ENCODE results near the gene ARHGAP36.

DNA sequence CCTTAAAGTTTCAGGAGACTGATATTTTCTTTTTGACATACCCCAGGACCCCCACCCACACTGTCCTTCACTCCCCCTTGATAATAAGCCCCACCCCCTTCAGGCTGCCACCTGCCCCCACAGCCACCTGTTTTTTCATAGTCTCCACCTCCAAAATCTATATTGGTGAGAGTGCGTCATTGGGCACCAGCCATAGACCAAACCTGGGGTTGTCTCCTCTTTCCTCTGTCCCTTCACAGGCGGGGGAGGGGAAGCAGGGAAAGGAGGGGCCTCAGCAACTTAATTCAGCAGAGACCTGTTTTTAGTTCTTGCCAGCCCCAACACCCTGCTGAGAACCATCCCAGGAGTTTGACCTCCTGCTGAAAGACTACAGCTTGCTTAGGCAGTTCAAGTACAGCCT, 1.1 kb downstream of the ARHGAP36 start:
- TF ChIP-seq, protein P1, sequence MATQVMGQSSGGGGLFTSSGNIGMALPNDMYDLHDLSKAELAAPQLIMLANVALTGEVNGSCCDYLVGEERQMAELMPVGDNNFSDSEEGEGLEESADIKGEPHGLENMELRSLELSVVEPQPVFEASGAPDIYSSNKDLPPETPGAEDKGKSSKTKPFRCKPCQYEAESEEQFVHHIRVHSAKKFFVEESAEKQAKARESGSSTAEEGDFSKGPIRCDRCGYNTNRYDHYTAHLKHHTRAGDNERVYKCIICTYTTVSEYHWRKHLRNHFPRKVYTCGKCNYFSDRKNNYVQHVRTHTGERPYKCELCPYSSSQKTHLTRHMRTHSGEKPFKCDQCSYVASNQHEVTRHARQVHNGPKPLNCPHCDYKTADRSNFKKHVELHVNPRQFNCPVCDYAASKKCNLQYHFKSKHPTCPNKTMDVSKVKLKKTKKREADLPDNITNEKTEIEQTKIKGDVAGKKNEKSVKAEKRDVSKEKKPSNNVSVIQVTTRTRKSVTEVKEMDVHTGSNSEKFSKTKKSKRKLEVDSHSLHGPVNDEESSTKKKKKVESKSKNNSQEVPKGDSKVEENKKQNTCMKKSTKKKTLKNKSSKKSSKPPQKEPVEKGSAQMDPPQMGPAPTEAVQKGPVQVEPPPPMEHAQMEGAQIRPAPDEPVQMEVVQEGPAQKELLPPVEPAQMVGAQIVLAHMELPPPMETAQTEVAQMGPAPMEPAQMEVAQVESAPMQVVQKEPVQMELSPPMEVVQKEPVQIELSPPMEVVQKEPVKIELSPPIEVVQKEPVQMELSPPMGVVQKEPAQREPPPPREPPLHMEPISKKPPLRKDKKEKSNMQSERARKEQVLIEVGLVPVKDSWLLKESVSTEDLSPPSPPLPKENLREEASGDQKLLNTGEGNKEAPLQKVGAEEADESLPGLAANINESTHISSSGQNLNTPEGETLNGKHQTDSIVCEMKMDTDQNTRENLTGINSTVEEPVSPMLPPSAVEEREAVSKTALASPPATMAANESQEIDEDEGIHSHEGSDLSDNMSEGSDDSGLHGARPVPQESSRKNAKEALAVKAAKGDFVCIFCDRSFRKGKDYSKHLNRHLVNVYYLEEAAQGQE (IDR thresholded peaks at IDR 0.05; ENCODE audit: borderline replicate concordance): no peak
- TF ChIP-seq, protein P2, sequence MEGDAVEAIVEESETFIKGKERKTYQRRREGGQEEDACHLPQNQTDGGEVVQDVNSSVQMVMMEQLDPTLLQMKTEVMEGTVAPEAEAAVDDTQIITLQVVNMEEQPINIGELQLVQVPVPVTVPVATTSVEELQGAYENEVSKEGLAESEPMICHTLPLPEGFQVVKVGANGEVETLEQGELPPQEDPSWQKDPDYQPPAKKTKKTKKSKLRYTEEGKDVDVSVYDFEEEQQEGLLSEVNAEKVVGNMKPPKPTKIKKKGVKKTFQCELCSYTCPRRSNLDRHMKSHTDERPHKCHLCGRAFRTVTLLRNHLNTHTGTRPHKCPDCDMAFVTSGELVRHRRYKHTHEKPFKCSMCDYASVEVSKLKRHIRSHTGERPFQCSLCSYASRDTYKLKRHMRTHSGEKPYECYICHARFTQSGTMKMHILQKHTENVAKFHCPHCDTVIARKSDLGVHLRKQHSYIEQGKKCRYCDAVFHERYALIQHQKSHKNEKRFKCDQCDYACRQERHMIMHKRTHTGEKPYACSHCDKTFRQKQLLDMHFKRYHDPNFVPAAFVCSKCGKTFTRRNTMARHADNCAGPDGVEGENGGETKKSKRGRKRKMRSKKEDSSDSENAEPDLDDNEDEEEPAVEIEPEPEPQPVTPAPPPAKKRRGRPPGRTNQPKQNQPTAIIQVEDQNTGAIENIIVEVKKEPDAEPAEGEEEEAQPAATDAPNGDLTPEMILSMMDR (IDR thresholded peaks at IDR 0.05; ENCODE audit: poor library complexity, severe bottlenecking): no peak
- no peak for TF ChIP-seq EP300 (conservative IDR thresholded peaks at IDR 0.05; ENCODE audit: poor library complexity, severe bottlenecking)

Measured in neural cell (in vitro differentiated cells).